Ramos (cell line): ENCODE data around the gene ZFAND6.
"Not testable (repeated sequence)": the region's sequence is repeated elsewhere in the genome, so short reads cannot be mapped to it uniquely, and the experiment has no call there.

Source experiments
- in situ Hi-C: fragments of 300-500 bp; cut with MboI; formaldehyde crosslinking; loops from one replicate; pipeline ENCODE4 v1.14.3; 2022; ENCODE audit warnings: low sequenced_read_pairs; ENCODE audit not compliant: unreplicated experiment

The ZFAND6 gene

DNA sequence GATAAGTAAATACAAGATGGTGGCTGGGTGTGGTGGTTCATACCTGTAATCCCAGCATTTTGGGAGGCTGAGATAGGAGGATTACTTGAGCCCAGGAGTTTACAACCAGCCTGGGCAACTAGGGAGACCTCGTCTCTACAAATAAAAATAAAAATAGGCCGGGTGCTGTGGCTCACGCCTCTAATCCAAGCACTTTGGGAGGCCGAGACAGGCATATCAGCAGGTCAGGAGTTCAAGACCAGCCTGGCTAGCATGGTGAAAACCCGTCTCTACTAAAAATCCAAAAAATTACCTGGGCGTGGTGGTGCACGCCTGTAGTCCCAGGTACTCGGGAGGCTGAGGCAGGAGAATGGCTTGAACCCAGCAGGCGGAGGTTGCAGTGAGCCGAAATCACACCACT, 14.3 kb upstream of the ZFAND6 start:
- in situ Hi-C loops: not testable (repeated sequence)

DNA sequence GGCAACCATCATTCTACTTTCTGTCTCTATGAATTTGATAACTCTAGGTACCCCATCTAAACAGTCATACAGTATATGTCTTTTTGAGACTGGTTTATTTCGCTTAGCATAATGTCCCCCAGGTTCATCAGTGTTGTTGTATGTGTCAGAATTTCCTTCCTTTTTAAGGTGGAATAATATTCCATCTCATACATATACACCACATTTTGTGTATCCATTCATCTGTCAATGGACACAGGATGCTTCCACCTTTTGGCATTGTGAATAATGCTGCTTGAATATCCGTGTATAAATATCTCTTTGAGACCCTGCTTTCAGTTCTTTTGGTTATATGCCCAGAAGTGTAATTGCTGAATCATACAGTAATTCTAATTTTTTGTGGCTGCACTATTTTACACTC, 10.4 kb upstream of the ZFAND6 start:
- in situ Hi-C loops: no loop called here

DNA sequence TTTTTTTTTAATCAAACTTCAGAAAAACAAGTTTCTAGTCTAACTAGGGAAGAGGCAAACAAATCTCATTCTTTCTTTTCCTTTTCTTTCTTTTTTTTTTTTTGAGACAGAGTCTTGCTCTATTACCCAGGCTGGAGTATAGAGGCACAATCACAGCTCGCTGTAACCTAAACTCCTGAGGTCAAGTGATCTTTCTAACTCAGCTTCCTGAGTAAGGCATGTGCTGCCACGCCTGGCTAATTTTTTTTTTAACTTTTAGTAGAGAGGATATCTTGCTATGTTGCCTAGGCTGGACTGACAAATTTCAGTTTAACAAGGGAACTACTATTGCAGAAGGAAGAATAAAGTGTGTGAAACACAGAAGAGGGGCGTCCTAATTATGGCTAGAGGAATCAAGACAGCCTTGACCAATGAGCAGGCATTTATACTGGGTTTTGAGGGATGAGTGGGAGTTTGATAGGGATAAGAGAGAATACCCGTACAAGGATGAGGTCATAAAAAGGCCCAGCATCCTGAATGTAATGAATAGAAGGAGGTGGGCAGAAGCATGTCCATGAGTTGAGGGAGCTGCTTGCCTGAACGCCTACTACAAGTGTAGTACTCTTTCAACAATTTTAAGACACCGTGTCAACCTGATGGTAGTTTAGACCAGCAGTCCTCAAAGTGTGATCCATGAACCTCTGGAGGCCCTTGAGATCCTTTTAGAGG, 6.7 kb upstream of the ZFAND6 start:
- in situ Hi-C loops: no loop called here

DNA sequence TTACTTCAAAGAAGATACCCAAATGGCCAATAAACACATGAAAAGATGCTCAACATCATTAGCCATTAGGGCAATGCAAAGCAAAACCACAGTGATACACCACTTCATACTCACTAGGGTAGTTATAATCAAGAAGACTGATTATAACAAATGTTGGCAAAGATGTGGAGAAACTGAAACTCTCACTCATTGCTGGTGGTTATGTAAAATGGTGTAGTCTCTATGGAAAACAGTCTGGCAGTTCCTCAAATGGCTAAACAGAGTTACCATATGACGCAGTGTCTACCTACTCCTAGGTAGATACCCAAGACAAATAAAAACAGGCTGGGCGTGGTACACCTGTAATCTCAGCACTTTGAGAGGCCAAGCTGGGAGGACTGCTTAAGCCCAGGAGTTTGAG, 3.5 kb upstream of the ZFAND6 start:
- in situ Hi-C loops: no loop called here

DNA sequence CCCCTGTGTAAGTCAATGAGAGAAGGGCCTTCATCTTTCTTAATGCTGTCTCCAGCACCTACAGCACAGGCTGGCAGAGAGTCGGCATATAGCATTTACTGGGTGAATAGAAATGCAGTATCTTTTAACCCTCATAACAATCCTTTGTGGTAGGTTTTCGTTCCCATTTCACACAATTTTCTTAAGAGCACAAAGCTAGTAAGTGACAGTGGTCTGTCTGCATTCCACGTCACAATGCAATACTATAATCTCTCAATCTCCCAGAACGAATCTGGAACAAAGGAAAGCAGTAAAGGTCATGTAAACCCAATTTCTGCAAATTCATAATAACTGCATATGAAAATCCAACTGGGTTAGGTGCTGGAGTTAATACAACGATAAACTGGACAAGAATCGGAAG, 1.4 kb upstream of the ZFAND6 start:
- in situ Hi-C loops: no loop called here

DNA sequence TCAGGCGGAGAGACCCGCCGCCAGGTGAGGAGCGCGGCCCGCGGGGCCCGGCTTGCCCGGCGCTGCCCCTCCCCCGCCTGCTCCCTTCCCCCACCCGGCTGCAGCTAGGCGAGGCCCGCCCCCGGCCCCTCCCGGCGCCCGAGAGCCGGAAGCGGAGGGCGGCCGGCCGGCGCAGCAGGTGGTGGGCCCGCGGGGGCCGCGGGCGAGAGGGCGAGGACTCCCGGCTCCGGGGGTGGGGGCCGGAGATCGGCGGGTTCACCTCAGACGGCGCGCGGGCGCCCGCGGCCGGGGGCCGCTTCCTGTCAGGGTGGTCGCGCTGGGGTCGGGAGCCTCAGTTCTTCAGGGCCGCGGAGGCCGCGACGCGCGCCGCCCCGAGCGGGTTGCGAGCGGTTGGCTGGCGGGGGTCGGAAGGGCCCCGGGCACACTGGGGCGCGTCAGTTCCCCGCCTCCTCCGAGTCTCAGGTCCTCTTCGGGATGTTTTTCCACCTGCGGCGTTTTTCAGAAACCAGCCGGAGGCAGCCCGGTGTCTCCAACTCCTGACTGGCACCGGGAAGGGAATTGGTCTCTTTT, 395 bp downstream of the ZFAND6 start:
- in situ Hi-C loops: no loop called here

DNA sequence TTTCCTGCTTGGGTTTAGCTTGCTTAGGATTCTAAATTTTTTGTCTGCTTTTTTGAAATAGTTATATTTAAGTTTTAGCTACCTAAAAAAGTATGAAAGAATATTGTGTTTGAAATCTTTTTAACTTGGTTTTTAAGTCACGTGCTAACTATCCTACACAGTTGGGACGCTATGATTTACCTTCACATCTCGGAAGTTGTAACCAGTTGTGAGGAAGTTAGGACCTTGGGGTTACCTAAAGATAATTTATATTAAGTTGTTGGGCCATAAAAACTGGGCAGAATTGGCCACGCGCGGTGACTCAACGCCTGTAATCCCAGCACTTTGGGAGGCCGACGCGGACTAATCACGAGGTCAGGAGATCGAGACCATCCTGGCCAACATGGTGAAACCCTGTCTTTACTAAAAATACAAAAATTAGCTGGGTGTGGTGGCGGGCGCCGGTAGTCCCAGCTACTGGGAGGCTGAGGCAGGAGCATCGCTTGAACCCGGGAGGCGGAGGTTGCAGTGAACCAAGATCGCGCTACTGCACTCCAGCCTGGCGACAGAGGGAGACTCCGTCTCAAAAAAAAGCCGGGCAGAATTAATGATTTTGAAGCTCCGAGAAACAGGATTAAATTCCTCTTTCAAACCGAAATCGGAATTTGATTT, 1.0 kb downstream of the ZFAND6 start:
- in situ Hi-C loops: no loop called here

DNA sequence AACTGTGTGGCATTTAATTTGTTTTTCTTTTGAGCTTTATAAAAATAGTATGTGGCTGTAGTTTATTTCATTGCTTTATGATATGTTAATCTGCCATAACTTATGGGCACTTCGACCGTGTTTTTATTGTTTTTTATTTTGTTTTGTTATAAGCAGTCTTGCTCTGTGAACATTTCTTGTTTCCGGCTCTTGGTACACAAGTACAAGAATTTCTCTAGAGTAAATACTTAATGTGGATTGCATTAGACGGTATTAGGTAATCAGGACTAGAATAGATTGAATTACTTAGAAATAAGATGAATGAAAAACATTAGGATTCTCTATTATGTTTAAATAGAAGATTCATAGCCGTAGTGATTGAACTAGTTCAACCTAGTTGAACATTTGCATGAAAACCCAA, 2.1 kb downstream of the ZFAND6 start:
- in situ Hi-C loops: no loop called here

DNA sequence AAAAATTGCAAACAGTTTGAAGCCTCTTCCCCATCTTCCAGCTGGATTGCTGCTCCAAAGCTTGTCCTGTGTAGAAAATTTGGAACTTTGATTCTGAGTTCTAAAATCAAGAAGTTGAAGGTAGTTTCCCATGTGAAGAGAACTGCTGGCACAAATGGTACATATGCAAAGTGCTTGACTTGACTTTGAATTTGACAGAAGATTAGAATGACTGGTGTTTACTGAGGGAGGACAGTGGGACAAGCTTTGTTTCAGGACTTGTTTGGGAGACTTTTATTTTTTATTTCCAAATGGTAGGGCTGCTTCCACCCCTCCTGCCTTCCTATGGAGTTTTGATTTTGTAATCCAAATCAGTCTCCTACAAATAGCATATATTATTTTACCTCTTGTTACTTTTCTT, 7.4 kb downstream of the ZFAND6 start:
- in situ Hi-C loops: no loop called here

DNA sequence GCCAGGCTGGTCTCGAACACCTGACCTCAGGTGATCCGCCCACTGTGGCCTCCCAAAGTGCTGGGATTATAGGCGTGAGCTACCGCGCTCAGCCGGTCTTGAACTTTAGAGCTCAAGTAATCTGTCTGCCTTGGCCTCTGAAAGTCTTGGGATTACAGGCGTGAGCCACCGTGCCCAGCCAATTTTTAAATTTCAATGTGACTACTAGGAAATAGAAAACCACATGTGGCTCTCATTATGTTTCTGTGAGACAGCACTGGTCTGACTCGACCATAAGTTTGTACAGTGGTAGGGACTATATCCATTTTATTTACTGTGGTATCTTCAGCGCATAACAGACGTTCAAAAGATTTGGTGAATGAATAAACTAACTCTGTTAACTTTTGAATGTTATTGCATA, 9.1 kb downstream of the ZFAND6 start:
- in situ Hi-C loops: no loop called here

DNA sequence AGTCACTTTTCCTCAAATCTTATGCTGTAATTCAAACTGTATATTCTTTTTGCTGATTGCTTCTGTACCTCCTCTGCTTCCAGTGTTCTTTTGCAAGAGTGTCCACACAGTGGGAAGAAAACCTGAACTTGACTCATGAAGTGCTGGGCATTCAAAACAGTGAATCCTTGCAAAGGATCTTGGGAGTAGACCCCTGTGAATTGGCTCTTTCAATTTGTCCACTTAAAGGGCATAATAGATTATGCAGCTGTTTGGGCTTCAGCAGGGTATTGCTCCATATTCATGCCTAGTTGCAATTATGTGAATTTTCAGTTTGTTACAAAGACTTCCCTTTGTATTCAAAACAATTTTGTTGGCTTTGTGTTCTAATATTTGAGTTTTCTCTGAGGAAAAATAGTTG, 11.4 kb downstream of the ZFAND6 start:
- in situ Hi-C loops: no loop called here

DNA sequence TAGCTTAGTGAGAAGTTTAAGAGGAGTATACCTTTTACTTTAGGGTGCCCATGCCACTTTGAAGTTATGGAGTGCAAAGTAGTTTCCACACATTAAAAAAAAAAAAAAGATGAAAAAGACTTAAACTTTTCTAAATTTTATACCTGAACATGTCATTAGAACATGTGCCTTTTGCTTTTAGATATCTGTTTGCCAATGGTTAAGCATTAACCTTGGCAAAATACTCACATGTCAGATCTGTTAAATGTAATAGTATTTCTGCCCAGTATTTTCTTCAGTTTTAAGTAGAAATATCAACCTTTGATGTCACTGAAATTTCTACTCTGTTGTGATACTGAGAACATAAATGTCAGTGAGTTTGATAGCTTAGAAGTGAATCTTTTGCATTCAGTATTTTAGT, 12.2 kb downstream of the ZFAND6 start:
- in situ Hi-C loops: no loop called here

DNA sequence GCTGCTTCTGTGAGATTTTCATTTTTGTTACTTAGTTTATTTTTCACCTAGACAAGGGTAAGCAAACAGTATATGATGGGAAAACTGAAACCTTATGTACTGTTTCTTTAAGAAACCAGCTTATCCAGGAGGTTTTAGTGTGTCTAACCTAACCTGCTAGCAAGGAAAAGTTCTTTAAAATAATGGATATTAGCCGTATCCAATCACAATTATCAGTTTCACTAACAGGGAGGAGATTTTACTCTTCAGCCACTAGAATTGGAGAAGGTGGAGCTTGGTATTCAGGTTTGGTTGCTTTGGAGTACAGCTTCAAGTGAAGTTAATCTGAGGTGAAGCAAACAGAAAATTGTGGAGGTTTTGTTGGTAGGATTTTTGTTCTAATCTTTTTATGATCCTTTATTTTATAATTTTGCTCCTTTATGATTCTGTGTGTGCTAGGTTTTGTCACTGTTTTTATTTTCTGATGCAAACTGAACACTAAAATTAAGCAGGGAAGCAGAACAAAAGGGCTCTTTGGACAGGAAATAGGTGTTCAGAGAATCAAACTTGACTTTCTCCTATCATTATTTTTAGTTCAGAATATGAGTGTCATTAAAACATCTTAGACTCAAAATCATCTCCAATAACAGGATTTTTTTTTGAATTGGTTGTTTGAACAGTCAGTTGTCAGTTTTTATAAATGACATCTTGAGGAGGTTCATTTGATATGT, 13.0 kb downstream of the ZFAND6 start:
- in situ Hi-C loops: no loop called here

DNA sequence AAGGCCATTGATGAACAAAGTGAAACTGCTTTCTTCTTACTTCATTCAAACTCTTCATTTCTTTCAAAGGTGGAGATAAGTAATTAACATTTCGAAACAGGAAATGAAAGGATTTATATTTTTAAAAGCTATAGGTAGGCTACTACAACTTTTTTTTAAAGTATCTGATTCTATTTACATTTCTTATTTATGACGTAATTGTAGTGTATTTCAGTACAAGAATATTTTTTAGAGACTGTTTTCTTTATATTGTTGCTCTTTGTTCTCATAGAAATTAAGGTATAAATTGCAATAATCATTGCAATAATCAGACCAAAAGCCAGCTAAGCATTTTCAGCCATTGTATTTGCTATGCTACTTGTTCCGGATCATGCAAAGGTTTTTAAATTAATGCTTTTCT, 13.7 kb downstream of the ZFAND6 start:
- in situ Hi-C loops: no loop called here

DNA sequence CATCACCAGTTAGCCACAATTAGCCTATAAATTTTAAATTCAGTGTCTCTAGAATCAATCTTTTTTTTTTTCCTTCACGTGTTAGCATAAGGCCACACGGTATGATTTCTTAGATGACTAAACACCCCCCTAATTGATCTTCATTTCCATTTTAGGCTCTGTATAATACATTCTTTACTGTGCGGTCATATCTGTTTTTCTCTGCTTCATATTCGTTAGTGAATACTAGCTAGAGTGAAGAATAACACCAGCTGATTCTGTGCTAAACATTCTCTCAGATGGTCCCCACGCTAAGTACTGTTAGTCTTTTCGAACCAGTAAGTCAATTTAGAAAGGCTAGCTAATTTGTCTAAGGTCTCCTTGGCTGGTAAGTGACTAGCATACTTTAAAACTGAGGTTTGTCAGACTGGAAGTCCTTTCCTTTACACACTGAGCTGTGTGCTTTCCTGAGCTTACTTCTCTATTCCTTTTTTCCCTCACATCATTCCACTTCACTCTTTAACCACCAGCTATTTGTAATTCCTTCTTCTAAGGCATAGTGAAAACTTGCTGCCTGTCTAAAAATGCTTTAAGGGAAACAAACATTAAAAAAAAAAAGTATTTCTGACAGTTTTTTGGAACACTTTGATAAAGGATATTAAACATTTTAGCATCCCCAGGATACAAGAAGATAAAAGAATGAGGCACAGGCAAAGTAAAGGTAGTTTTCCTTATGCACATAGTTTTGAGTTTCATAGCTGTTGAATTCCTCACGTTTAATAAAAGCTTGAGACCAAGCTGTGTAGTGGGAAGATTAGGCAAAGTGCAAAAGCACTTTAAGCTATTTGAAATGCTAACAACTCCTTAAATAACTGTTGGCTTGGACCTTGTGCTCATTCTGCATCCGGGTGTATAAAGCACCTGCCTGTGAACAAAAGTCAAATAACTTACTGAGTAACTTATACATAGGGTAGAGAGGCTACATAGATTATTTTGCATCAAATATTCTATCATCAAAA, 17.1 kb downstream of the ZFAND6 start:
- in situ Hi-C loops: no loop called here

DNA sequence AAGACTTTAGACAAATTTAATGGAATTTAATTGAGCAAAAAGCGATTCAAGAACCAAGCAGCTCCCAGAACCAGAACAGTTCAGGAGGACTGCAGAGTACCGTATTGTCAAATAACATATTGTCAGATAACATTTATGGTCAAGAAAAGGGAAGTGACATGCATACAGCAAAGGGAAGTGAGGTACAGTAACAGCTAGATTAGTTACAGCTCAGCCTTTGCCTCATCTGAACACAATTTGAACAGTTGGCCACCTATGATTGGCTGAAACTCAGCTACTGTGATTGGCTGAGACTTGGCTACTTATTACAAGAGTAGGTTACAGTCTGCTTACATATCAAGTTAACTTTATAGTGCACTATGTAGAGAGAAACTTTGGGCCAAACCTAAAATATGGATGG, 21.9 kb downstream of the ZFAND6 start:
- in situ Hi-C loops: no loop called here

DNA sequence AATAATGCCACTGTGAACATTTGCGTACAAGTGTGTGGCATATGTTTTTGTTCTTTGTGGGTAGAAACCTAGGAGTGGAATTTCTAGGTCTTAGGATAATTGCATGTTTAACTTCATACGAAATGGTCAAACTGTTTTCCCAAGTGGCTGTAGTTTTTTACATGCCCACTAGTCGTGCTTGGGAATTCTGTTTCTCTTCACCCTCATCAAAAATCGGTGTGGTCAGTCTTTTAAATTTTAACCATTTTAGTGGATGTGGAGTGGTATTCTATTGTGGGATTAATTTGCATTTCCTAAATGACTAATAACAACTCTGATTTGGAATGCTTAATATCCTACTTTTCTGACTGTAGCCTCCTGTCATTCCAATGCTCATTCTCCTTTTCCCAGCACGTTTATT, 27.6 kb downstream of the ZFAND6 start:
- in situ Hi-C loops: no loop called here

DNA sequence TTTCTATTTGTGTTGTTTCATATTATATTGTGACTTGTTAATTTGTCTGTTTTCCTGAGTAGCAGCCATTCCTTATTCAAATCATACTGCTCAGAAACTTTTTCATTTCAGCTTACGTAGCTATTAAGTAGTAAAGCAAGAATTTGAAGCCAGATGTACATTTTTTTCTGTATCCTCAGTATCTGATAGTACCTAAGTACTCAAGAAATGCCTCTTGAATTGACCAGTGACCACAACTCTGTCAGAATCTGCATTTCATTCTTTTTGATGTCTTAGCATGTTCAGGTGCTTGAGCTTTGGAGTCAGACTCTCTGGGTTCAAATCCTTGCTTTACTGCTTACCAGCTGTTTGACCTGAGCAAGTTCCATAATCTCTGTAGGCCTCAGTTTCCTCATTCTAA, 30.6 kb downstream of the ZFAND6 start:
- in situ Hi-C loops: no loop called here

DNA sequence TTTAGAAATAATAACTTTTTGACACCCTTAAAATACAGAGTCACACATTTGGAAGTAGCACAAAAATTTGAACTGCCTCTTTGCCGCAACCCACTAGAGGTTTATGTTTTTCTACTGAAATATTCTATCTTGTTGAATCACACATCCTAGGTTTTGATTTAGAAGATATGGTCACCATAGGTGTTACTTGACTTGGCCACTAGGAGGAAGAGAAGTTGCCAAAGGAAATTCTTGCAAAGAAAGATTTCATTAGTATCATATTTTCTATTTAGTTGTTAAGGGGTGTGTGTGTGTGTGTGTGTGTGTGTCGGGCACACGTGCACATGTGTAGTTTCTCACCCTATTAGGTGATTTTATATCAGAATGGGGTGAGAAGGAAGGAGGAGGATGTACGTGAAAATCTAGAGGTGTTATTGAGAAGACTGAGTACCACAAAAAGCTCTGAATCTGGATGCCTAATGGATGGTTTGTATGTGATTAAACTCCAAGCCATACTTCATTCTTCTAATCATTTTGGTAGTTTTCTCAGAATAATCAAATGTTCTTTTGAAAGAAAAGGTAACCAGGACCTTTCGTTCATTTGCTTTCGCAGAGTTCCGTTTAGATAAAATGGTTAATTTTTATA, 31.5 kb downstream of the ZFAND6 start:
- in situ Hi-C loops: no loop called here
